ENCODE measurements around the gene MAMLD1.
"Not testable (repeated sequence)": the region's sequence is repeated elsewhere in the genome, so short reads cannot be mapped to it uniquely, and the experiment has no call there.

The MAMLD1 gene

DNA sequence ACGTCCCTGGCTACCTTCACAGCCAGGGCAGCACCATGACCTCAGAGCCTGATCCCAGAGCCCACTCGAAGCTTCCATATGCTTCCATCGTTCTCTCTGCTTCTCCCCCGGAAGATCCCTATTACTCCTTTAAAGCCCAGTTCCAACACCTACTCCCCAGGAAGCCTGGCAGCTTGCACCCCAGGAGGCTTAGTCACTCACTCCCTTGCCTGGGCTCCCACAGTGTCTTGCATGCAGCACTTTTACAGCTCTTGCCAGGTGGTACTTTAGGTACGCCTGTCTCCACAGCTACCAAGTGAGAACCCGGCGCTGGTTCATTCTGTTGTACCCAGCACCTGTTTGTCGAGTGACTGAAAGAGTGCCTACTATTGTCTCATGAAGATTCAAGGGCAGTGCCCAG lies 24.5 kb upstream of the MAMLD1 start:
- TF ChIP-seq ZIC2 (tag by site-specific recombination; IDR thresholded peaks at IDR 0.05) (peak; percentile 64; the same call in 1 of the 2 replicates), ZNF140 (tag by site-specific recombination; IDR thresholded peaks at IDR 0.05) (no peak), ZNF398 (tag by site-specific recombination; IDR thresholded peaks at IDR 0.05) (no peak), HOXD13 (CRISPR knock-in tag; IDR thresholded peaks at IDR 0.05; ENCODE audit: borderline replicate concordance) (no peak)
- ChIA-PET POLR2A (no interaction called here), CTCF (no interaction called here)
- Histone ChIP-seq H3K9me3 (ENCODE audit: control insufficient read depth, insufficient read depth, low read depth, low read length) (no peaks in the 10 kb centered on the region), H3K4me3 (ENCODE audit: low read depth, low read length) (no peak overlapping the region), H3K4me1 (ENCODE audit: control insufficient read depth, insufficient read depth, low read length) (no peaks in the 10 kb centered on the region), H3K27ac (ENCODE audit: extremely low read depth, low read depth, low read length) (no peak overlapping the region), H3K36me3 (ENCODE audit: control insufficient read depth in 2 of 2, insufficient read depth in 1 of 2, low read length in 2 of 2) (no peaks in the 10 kb centered on the region)

DNA sequence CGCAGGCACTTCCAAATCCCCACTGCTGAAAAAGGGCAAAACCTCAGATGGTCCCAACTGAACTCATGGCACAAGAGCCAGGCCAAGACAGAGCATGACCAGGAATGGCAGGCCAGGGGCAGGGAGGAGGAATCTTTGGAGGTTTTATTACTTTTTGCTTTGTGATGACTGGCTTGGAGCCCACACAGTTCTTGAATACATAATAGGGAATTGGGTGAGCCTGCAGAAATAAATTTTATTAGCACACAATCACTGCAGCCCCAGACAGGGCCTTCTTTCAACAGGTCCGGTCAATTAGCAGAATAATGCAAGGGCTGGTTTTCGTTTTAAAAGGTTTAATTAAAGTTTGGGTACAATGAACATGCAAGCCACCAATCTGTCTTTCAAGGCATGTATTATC lies 23.4 kb upstream of the MAMLD1 start:
- POLR2A ChIA-PET = no interaction called here
- no peaks in the 10 kb centered on the region for H3K4me1 ChIP-seq (ENCODE audit: control insufficient read depth, insufficient read depth, low read length)
- no peak overlapping the region for H3K27ac ChIP-seq (ENCODE audit: extremely low read depth, low read depth, low read length)
- CTCF ChIA-PET = interaction anchor here (1.0 kb wide), 1 partner anchor 24 kb away, joined by 3 read pairs; no protein-coding TSS in a partner anchor
- no peaks in the 10 kb centered on the region for H3K36me3 ChIP-seq (ENCODE audit: control insufficient read depth in 2 of 2, insufficient read depth in 1 of 2, low read length in 2 of 2)
- TF ChIP-seq ZNF514 (tag by site-specific recombination; IDR thresholded peaks at IDR 0.05) = no peak
- no peak for TF ChIP-seq ZNF513 (tag by site-specific recombination; IDR thresholded peaks at IDR 0.05)
- no peak for TF ChIP-seq ZBTB7A (tag by site-specific recombination; IDR thresholded peaks at IDR 0.05; ENCODE audit: low read depth)
- no peak for TF ChIP-seq GFI1B (tag by site-specific recombination; IDR thresholded peaks at IDR 0.05)
- no peak for TF ChIP-seq ZNF354C (tag by site-specific recombination; IDR thresholded peaks at IDR 0.05; ENCODE audit: borderline replicate concordance, low read depth)
- TF ChIP-seq, protein P1, sequence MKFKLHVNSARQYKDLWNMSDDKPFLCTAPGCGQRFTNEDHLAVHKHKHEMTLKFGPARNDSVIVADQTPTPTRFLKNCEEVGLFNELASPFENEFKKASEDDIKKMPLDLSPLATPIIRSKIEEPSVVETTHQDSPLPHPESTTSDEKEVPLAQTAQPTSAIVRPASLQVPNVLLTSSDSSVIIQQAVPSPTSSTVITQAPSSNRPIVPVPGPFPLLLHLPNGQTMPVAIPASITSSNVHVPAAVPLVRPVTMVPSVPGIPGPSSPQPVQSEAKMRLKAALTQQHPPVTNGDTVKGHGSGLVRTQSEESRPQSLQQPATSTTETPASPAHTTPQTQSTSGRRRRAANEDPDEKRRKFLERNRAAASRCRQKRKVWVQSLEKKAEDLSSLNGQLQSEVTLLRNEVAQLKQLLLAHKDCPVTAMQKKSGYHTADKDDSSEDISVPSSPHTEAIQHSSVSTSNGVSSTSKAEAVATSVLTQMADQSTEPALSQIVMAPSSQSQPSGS (tag by site-specific recombination; IDR thresholded peaks at IDR 0.05; ENCODE audit: low read depth) = no peak
- no peak for TF ChIP-seq ZNF560 (tag by site-specific recombination; IDR thresholded peaks at IDR 0.05; ENCODE audit: borderline replicate concordance)
- no peak for TF ChIP-seq ZNF792 (tag by site-specific recombination; IDR thresholded peaks at IDR 0.05)
- TF ChIP-seq ZBTB10 (tag by site-specific recombination; IDR thresholded peaks at IDR 0.05) = no peak
- TF ChIP-seq WT1 (tag by site-specific recombination; IDR thresholded peaks at IDR 0.05) = no peak
- H3K4me3 ChIP-seq (ENCODE audit: low read depth, low read length) = no peak overlapping the region
- no peaks in the 10 kb centered on the region for H3K9me3 ChIP-seq (ENCODE audit: control insufficient read depth, insufficient read depth, low read depth, low read length)

DNA sequence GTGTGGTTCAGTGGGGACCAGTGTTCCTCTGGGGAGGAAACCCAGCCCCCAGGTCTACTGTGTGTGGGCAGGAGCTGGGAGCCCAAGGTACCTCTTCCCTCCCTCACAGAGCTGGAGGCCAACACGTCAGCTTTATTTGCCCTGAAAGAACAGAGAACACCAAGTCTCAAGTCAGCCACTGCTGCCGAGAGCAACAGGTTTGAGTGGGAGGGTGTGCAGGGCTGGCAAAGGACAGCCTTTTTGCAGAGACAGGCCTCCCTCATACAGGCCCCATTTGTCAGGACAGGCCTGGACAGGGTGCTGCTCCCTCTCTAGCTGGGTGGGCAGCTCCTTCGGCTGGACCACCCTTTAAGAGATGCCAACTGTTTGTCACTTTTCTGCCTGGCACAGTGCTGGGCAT lies 22.8 kb upstream of the MAMLD1 start:
- H3K4me1 ChIP-seq (ENCODE audit: control insufficient read depth, insufficient read depth, low read length); H3K4me3 ChIP-seq (ENCODE audit: low read depth, low read length); H3K9me3 ChIP-seq (ENCODE audit: control insufficient read depth, insufficient read depth, low read depth, low read length); H3K36me3 ChIP-seq (ENCODE audit: control insufficient read depth in 2 of 2, insufficient read depth in 1 of 2, low read length in 2 of 2); POLR2A ChIA-PET; H3K27ac ChIP-seq (ENCODE audit: extremely low read depth, low read depth, low read length): not testable (repeated sequence)
- CTCF ChIA-PET = interaction anchor here (1.0 kb wide), 1 partner anchor 24 kb away, joined by 3 read pairs; no protein-coding TSS in a partner anchor
- peak; percentile 82 for TF ChIP-seq SCRT2 (tag by site-specific recombination; IDR thresholded peaks at IDR 0.05)
- peak; percentile 45 for TF ChIP-seq ZFHX2 (tag by site-specific recombination; conservative IDR thresholded peaks at IDR 0.05)
- peak; percentile 73 for TF ChIP-seq SCRT1 (tag by site-specific recombination; IDR thresholded peaks at IDR 0.05; ENCODE audit: borderline replicate concordance)
- 0 out of 2 replicates have a peak, but pooled peaks have one; percentile 18 for TF ChIP-seq EGR2 (tag by site-specific recombination; IDR thresholded peaks at IDR 0.05; ENCODE audit: low read depth)

Measured in HEK293 (cell line).